ENCODE results near the gene IGHMBP2. TPM values are rescaled to one million over a fixed set of nuclear protein-coding genes. Genes with fewer than 3 reads are reported as not detected.

The IGHMBP2 gene
- total and polyA plus RNA-seq, 2 of the 8 experiments (the other 6 are each of a cell fraction or from before 2014, with no cell fraction given): 8.4 to 17.6 TPM

DNA sequence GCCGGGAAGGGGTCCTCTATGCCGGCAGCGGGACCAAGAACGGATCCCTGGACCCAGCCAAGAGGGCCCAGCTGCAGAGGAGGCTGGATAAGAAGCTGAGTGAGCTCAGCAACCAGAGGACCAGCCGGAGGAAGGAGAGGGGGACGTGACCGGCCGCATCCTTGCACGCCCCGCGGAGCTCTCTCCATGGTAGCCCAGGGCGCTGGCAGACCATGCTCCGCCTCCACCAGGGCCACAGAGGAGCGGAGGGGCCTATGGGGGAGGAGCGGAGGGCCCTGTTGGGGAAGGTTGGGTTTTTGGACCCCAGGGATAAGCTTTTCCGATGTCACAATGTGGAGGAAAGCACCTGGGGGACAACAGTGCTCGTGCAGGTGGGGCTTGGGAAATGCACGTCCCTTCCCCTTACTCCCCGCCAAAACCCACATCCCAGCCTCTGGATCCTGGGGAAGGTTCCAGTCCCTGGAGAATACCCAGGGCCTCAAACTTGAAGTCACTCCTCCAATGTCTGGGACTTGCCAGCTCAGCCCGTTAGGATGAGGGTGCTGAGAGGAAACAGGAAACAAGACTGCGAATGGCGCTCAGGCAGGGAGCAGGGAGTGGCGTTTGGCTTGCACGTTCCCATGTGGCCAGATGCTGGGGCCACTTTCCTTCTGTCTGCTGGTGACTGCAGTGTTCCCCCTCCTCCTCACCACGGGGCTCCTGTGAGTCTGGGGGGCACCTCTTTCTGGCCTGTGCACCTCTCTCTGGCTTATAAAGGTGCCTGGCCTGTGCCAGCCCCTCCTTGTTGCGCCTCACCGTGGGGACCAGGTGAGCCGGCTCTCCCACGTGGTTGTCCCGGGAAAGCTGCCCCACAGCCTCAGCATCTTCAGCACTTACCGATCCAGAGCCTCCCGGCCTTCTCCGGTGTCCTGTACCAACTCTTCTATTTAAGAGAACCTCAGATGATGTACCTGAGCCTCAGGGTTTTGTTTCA lies 36.2 kb downstream of the IGHMBP2 start:
- Histone ChIP-seq H3K4me2 (ENCODE audit: insufficient read depth in 1 of 2, low read depth in 2 of 2, low read length in 2 of 2) (no peak overlapping the region), H3K9me3 (ENCODE audit: insufficient read depth in 2 of 2, low read depth in 1 of 2, low read length in 1 of 2) (no peaks in the 10 kb centered on the region), H3K4ac (replicated peaks; ENCODE audit: insufficient read length, low read depth, low read length) (no peak overlapping the region), H2BK15ac (ENCODE audit: low read length) (no peak overlapping the region), H2BK12ac (ENCODE audit: low read depth, low read length) (no peak overlapping the region), H3K36me3 (ENCODE audit: control insufficient read depth in 2 of 4, insufficient read depth in 4 of 4, low read length in 3 of 4) (peaks cover 4 to 21% (median 11%) of the 10 kb centered on the region in 4 experiments; a peak in 5 of 8 replicates), H3K23me2 (ENCODE audit: low read depth, low read length) (no peaks in the 10 kb centered on the region), H3K56ac (replicated peaks; ENCODE audit: insufficient read length, low read depth, low read length) (no peak overlapping the region), H4K8ac (ENCODE audit: extremely low read depth, insufficient read depth, low read length) (no peak overlapping the region), H3K4me1 (replicated peaks in 1 of 4; ENCODE audit: control insufficient read depth in 3 of 4, insufficient read depth in 4 of 4, low read length in 3 of 4) (no peaks in the 10 kb centered on the region), H4K5ac (ENCODE audit: insufficient read length, low read depth, low read length) (no peak overlapping the region), H2BK120ac (replicated peaks; ENCODE audit: low read depth, low read length) (no peak overlapping the region), H4K20me1 (replicated peaks in 1 of 2; ENCODE audit: control insufficient read depth in 1 of 2, insufficient read depth in 2 of 2, low read length in 2 of 2) (peaks cover 0 to 4% of the 10 kb centered on the region in 2 experiments), H3K27ac (ENCODE audit: low read depth, low read length) (no peak overlapping the region), H2BK5ac (ENCODE audit: low read depth, low read length) (no peak overlapping the region), H3K27me3 (replicated peaks in 1 of 4; ENCODE audit: control insufficient read depth in 3 of 4, extremely low read depth in 1 of 4, insufficient read depth in 3 of 4, low read length in 3 of 4) (no peaks in the 10 kb centered on the region), H3K14ac (ENCODE audit: insufficient read length) (no peak overlapping the region), H2AK5ac (ENCODE audit: low read depth, low read length) (no peak overlapping the region), H4K91ac (replicated peaks; ENCODE audit: insufficient read length, low read length) (no peak overlapping the region), H3K79me2 (ENCODE audit: control insufficient read depth in 1 of 2, insufficient read depth in 2 of 2, low read length in 2 of 2) (no peaks in the 10 kb centered on the region), H3K4me3 (ENCODE audit: extremely low read depth in 1 of 4, insufficient read depth in 2 of 4, low read depth in 3 of 4, low read length in 4 of 4) (no peak overlapping the region), H3K23ac (ENCODE audit: insufficient read length) (no peak overlapping the region), H3K9ac (replicated peaks in 1 of 4; ENCODE audit: extremely low read depth in 1 of 4, low read depth in 3 of 4, low read length in 3 of 4) (no peak overlapping the region), H3K18ac (ENCODE audit: extremely low read depth, low read length) (no peak overlapping the region), H2AFZ (ENCODE audit: low read length) (no peak overlapping the region), H2BK20ac (ENCODE audit: low read length) (no peak overlapping the region), H3K79me1 (ENCODE audit: low read depth, low read length) (no peaks in the 10 kb centered on the region)
- ChIA-PET CTCF (ENCODE audit: partially characterized antibody) (interaction anchor here (0.7 to 3.0 kb wide), 4 partner anchors 10 to 13 kb away, joined by 3 to 14 read pairs (median 6); no protein-coding TSS in a partner anchor), POLR2A (ENCODE audit: partially characterized antibody) (interaction anchor here (0.8 to 1.2 kb wide), 3 partner anchors 36 to 161 kb away, joined by 3 to 4 read pairs (median 3); partner anchors contain the start of genes IGHMBP2 and MRPL21)
- FAIRE-seq: no peak
- DNase-seq (ENCODE audit: low read depth in 1 of 2, low spot score in 2 of 2): no peak
- WGBS, 2 experiments (ENCODE audit: extremely low coverage in 1 of 2, insufficient coverage in 1 of 2, insufficient read length in 1 of 2, insufficient replicate concordance in 2 of 2, low coverage in 1 of 2, low lambda C conversion rate in 2 of 2, missing lambda C conversion rate in 1 of 2): 83% methylated on average over 29 of the region's 33 CpGs; no CpG with 5 or more reads in 1 of the 2 experiments
- TF ChIP-seq POU5F1 (IDR thresholded peaks at IDR 0.05; ENCODE audit: low read depth, low read length) (no peak), TEAD4 (IDR thresholded peaks at IDR 0.05; ENCODE audit: low read depth, low read length) (no peak), SRF (IDR thresholded peaks at IDR 0.05; ENCODE audit: low read depth, low read length) (no peak), SP2 (IDR thresholded peaks at IDR 0.05; ENCODE audit: low read length) (no peak), EZH2 (IDR thresholded peaks at IDR 0.05; ENCODE audit: low read depth, low read length, severe bottlenecking) (no peak)

Data from H1 (cell line).